ENCODE results near the gene DRG2. TPM values are rescaled to one million over a fixed set of nuclear protein-coding genes. Genes with fewer than 3 reads are reported as not detected.

Gene DRG2
- total RNA-seq, 1 donor from 2014 or later, result 40.8 TPM

DNA sequence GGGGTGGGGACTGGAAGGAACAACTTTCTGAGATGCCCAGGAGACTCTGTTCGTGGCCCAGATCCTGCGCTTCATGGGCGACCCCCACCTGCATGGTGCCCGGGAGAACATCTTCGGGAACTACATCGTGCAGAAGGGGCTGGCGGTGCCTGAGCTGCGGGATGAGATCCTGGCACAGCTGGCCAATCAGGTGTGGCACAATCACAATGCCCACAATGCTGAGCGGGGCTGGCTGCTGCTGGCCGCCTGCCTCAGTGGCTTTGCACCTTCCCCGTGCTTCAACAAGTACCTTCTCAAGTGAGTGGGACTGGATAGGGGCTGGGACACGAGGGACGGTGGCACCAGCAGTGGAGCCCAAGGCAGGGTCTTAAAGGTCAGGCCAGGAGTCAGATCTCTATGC lies 58.1 kb downstream of the DRG2 start:
- H3K9me3 Mint-ChIP-seq (ENCODE audit: unreplicated experiment), result no peaks in the 10 kb centered on the region
- no peaks in the 10 kb centered on the region for H3K27me3 Mint-ChIP-seq (ENCODE audit: unreplicated experiment)
- TF ChIP-seq, protein P1, sequence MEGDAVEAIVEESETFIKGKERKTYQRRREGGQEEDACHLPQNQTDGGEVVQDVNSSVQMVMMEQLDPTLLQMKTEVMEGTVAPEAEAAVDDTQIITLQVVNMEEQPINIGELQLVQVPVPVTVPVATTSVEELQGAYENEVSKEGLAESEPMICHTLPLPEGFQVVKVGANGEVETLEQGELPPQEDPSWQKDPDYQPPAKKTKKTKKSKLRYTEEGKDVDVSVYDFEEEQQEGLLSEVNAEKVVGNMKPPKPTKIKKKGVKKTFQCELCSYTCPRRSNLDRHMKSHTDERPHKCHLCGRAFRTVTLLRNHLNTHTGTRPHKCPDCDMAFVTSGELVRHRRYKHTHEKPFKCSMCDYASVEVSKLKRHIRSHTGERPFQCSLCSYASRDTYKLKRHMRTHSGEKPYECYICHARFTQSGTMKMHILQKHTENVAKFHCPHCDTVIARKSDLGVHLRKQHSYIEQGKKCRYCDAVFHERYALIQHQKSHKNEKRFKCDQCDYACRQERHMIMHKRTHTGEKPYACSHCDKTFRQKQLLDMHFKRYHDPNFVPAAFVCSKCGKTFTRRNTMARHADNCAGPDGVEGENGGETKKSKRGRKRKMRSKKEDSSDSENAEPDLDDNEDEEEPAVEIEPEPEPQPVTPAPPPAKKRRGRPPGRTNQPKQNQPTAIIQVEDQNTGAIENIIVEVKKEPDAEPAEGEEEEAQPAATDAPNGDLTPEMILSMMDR (IDR thresholded peaks at IDR 0.05), result no peak
- DNase-seq (ENCODE audit: extremely low spot score, unreplicated experiment), result no peak
- no peak overlapping the region for H3K27ac Mint-ChIP-seq (ENCODE audit: unreplicated experiment)
- no peaks in the 10 kb centered on the region for H3K4me1 Mint-ChIP-seq (ENCODE audit: unreplicated experiment)
- no peak overlapping the region for H3K4me3 Mint-ChIP-seq (ENCODE audit: unreplicated experiment)
- H3K36me3 Mint-ChIP-seq (ENCODE audit: unreplicated experiment), result no peaks in the 10 kb centered on the region

DNA sequence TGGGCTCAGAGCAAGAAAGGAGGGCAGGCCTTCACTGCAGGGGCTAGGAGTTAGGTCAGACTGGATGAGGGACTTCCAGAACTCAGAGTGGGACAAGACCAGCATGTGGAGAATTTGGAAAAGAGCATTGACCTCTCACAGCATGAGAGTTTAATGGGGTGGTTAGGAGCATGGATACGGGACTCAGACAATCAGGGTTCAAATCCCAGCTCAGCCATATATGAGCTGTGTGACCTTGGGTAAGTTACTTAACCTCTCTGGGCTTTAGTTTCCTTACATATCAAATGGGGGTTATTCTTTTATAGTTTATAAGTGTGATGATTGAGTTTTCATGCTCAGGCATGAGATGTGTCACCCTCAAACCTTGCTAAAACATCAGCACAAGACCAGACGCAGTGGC lies 58.5 kb downstream of the DRG2 start:
- DNase-seq (ENCODE audit: extremely low spot score, unreplicated experiment), result no peak
- Mint-ChIP-seq H3K9me3 (ENCODE audit: unreplicated experiment) (no peaks in the 10 kb centered on the region), H3K36me3 (ENCODE audit: unreplicated experiment) (no peaks in the 10 kb centered on the region), H3K27me3 (ENCODE audit: unreplicated experiment) (no peaks in the 10 kb centered on the region), H3K4me1 (ENCODE audit: unreplicated experiment) (no peaks in the 10 kb centered on the region), H3K4me3 (ENCODE audit: unreplicated experiment) (no peak overlapping the region), H3K27ac (ENCODE audit: unreplicated experiment) (no peak overlapping the region)
- TF ChIP-seq, protein P1 (IDR thresholded peaks at IDR 0.05), result no peak

GRCh38 chr17:18146980-18147379 lies 59.2 kb downstream of the DRG2 start:
- H3K27ac Mint-ChIP-seq (ENCODE audit: unreplicated experiment), result no peak overlapping the region
- no peaks in the 10 kb centered on the region for H3K4me1 Mint-ChIP-seq (ENCODE audit: unreplicated experiment)
- H3K27me3 Mint-ChIP-seq (ENCODE audit: unreplicated experiment), result no peaks in the 10 kb centered on the region
- H3K36me3 Mint-ChIP-seq (ENCODE audit: unreplicated experiment), result no peaks in the 10 kb centered on the region
- DNase-seq (ENCODE audit: extremely low spot score, unreplicated experiment), result no peak
- H3K9me3 Mint-ChIP-seq (ENCODE audit: unreplicated experiment), result no peaks in the 10 kb centered on the region
- TF ChIP-seq, protein P1 (IDR thresholded peaks at IDR 0.05), result no peak
- no peak overlapping the region for H3K4me3 Mint-ChIP-seq (ENCODE audit: unreplicated experiment)

DNA sequence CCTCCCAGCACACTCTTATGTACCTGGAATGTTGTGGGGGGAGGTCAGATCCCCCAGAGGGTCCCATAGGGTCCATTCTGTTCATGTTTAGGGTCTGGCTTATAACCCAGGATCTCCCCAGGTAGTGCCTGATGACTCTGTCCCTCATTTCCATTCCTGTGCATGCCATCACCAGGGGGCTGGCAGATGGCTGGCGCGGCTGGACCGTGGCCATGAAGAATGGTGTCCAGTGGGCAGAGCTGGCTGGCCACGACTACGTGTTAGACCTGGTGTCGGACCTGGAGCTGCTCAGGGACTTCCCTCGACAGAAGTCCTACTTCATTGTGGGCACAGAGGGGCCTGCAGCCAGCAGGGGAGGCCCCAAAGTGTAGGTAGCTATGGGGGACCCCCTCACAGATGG lies 60.8 kb downstream of the DRG2 start:
- DNase-seq (ENCODE audit: extremely low spot score, unreplicated experiment), result no peak
- Mint-ChIP-seq H3K9me3 (ENCODE audit: unreplicated experiment) (no peaks in the 10 kb centered on the region), H3K36me3 (ENCODE audit: unreplicated experiment) (no peaks in the 10 kb centered on the region), H3K4me3 (ENCODE audit: unreplicated experiment) (no peak overlapping the region), H3K27me3 (ENCODE audit: unreplicated experiment) (no peaks in the 10 kb centered on the region), H3K27ac (ENCODE audit: unreplicated experiment) (no peak overlapping the region), H3K4me1 (ENCODE audit: unreplicated experiment) (peaks cover 2% of the 10 kb centered on the region)
- TF ChIP-seq, protein P1 (IDR thresholded peaks at IDR 0.05), result no peak

DNA sequence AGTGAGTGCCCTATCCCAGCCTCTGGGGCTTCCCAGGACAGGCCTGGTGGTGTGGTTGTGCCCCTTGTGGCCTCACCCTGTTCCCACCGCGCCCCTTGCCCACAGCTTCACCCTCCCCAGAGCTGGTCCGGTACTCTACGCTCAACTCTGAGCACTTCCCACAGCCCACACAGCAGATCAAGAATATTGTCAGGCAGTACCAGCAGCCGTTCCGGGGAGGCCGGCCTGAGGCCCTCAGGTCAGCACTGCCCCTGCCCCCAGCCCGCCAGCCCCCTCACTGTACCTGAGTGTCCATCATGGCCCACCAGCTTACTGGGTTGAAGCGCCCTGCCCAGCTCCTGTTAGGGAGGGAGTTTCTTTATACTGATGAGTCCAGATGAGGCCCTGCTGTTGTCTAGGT lies 63.5 kb downstream of the DRG2 start:
- no peak overlapping the region for H3K4me3 Mint-ChIP-seq (ENCODE audit: unreplicated experiment)
- TF ChIP-seq, protein P1 (IDR thresholded peaks at IDR 0.05), result no peak
- no peaks in the 10 kb centered on the region for H3K36me3 Mint-ChIP-seq (ENCODE audit: unreplicated experiment)

More for the DNA sequence above, 63.5 kb downstream of the DRG2 start:
- peaks cover 4% of the 10 kb centered on the region for H3K4me1 Mint-ChIP-seq (ENCODE audit: unreplicated experiment)
- no peaks in the 10 kb centered on the region for H3K9me3 Mint-ChIP-seq (ENCODE audit: unreplicated experiment)
- H3K27ac Mint-ChIP-seq (ENCODE audit: unreplicated experiment), result no peak overlapping the region
- no peaks in the 10 kb centered on the region for H3K27me3 Mint-ChIP-seq (ENCODE audit: unreplicated experiment)
- DNase-seq (ENCODE audit: extremely low spot score, unreplicated experiment), result no peak

Data from osteocyte (in vitro differentiated cells).